ENCODE results near the gene STX12.
"Not testable (repeated sequence)": the region's sequence is repeated elsewhere in the genome, so short reads cannot be mapped to it uniquely, and the experiment has no call there.

- not testable (repeated sequence) for TF ChIP-seq POLR2A (IDR thresholded peaks at IDR 0.05; ENCODE audit: low read length); GATA1 (IDR thresholded peaks at IDR 0.05; ENCODE audit: low read depth, low read length)
Measured at GRCh38 chr1:27829339-27829960, 56.4 kb downstream of the STX12 start.
